Stimulated activated CD8-positive, alpha-beta memory T cell treated with anti-CD3 and anti-CD28 coated beads, Interleukin-7, amount 100 ng/mL, for 48 hours (primary cell): ENCODE data around the gene MBOAT1.
"Not testable (repeated sequence)": the region's sequence is repeated elsewhere in the genome, so short reads cannot be mapped to it uniquely, and the experiment has no call there.

Experiments used
- DNase-seq, 2 donors: peaks; one replicate each; pipeline ENCODE4 v3.0.0-alpha.2; 2020; ENCODE audit warnings: low read depth in 1 of 2; ENCODE audit errors: extremely low read depth in 1 of 2

Gene MBOAT1

GRCh38 chr6:20142866-20143265, 69.4 kb downstream of the MBOAT1 start:
- DNase-seq: no peak

- DNase-seq: no peak
Measured at GRCh38 chr6:20141931-20142330, 70.3 kb downstream of the MBOAT1 start.

GRCh38 chr6:20139127-20139963, 72.9 kb downstream of the MBOAT1 start:
- DNase-seq: not testable (repeated sequence)

- DNase-seq: no peak
Measured at GRCh38 chr6:20137837-20138236, 74.4 kb downstream of the MBOAT1 start.

- no peak for DNase-seq
Measured at GRCh38 chr6:20137240-20137639, 75.0 kb downstream of the MBOAT1 start.

GRCh38 chr6:20135677-20136268, 76.5 kb downstream of the MBOAT1 start:
- DNase-seq: no peak

- no peak for DNase-seq
Measured at GRCh38 chr6:20134613-20135012, 77.7 kb downstream of the MBOAT1 start.

GRCh38 chr6:20129290-20130088, 82.8 kb downstream of the MBOAT1 start:
- no peak for DNase-seq

GRCh38 chr6:20128018-20128417, 84.3 kb downstream of the MBOAT1 start:
- DNase-seq: no peak

- DNase-seq: peak; percentile 20 to 28
Measured at GRCh38 chr6:20126789-20127653, 85.2 kb downstream of the MBOAT1 start.

- DNase-seq: no peak
Measured at GRCh38 chr6:20126102-20126752, 86.0 kb downstream of the MBOAT1 start.

GRCh38 chr6:20124545-20124944, 87.7 kb downstream of the MBOAT1 start:
- no peak for DNase-seq

- DNase-seq: no peak
Measured at GRCh38 chr6:20119485-20119884, 92.8 kb downstream of the MBOAT1 start.

- no peak for DNase-seq
Measured at GRCh38 chr6:20118892-20119291, 93.4 kb downstream of the MBOAT1 start.

- DNase-seq: no peak
Measured at GRCh38 chr6:20117474-20117873, 94.8 kb downstream of the MBOAT1 start.

GRCh38 chr6:20116792-20117191, 95.5 kb downstream of the MBOAT1 start:
- no peak for DNase-seq

GRCh38 chr6:20115246-20115980, 96.9 kb downstream of the MBOAT1 start:
- no peak for DNase-seq

GRCh38 chr6:20113649-20114224, 98.5 kb downstream of the MBOAT1 start:
- DNase-seq: no peak

- no peak for DNase-seq
Measured at GRCh38 chr6:20112841-20113240, 99.4 kb downstream of the MBOAT1 start.
